ENCODE results near the gene DIAPH1. TPM values are rescaled to one million over a fixed set of nuclear protein-coding genes. Genes with fewer than 3 reads are reported as not detected.

Gene DIAPH1
- total RNA-seq, 1 donor from 2014 or later, result 42.2 TPM

GRCh38 chr5:141639357-141640050 lies 20.7 kb upstream of the DIAPH1 start:
- DNase-seq, result no peak

GRCh38 chr5:141638771-141639170 lies 20.0 kb upstream of the DIAPH1 start:
- no peak for DNase-seq

GRCh38 chr5:141637767-141638419 lies 19.1 kb upstream of the DIAPH1 start:
- DNase-seq, result peak; percentile 73

- DNase-seq, result peak; percentile 10
Measured at GRCh38 chr5:141637123-141637766, 18.4 kb upstream of the DIAPH1 start.

- peak; percentile 94 for DNase-seq
Measured at GRCh38 chr5:141636413-141637122, 17.8 kb upstream of the DIAPH1 start, which contains the start of the genes HDAC3 and RELL2. Gene HDAC3, minus strand, starts transcription at chr5:141636849. Its CDS starts 59 bp downstream, at chr5:141636790. Gene RELL2, plus strand, starts transcription at chr5:141636997. Its CDS starts 1,229 bp downstream, at chr5:141638226.

GRCh38 chr5:141636106-141636412 lies 17.3 kb upstream of the DIAPH1 start:
- DNase-seq, result no peak

- no peak for DNase-seq
Measured at GRCh38 chr5:141635646-141636045, 16.8 kb upstream of the DIAPH1 start.

GRCh38 chr5:141634720-141635119 lies 15.9 kb upstream of the DIAPH1 start:
- no peak for DNase-seq

GRCh38 chr5:141633871-141634561 lies 15.2 kb upstream of the DIAPH1 start:
- no peak for DNase-seq

DNA sequence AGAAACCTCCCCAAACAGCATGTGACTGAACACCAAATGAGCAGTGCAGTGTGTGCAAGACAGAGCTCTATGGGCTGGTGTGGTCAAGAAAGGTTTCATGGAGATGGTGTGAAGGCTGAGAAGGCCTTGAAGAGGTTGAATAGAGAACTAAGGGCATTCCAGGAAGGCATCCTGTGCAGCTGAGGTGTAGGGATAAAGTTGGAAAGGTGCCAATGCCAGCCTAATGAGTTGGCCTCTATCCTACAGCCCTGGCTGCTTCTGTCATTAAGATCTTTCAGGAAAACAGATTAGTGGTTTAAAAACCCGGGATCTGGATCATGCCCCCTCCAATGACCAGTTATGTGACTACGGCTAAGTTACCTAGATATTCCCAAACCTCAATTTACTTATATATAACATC lies 13.8 kb upstream of the DIAPH1 start:
- no peak for DNase-seq

DNA sequence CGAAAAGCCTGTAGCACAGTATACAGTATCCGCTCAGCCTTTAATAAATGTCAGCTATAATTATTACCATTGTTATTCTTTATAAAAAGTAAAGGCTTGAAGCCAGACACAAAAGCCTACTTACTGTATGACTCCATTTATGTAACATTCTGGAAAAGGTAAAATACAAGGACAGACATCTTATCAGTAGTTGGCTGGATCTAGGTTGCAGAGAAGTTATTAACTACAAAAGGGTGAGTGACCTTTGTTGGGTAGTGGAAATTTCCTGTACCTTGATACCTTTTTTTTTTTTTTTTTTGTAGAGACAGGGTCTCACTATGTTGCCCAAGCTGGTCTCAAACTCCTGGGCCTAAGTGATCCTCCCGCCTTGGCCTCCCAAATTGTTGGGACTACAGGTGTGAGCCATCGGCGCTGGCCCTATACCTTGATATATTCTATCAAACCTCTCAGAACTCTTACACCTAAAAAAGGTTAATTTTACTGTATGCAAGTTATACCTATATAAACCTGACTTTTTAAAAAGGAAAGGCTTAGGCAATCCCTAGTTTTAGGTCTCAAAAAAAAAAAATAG lies 11.9 kb upstream of the DIAPH1 start:
- no peak for DNase-seq

GRCh38 chr5:141628175-141628788 lies 9.5 kb upstream of the DIAPH1 start:
- DNase-seq, result no peak

- DNase-seq, result no peak
Measured at GRCh38 chr5:141623611-141624010, 4.8 kb upstream of the DIAPH1 start.

DNA sequence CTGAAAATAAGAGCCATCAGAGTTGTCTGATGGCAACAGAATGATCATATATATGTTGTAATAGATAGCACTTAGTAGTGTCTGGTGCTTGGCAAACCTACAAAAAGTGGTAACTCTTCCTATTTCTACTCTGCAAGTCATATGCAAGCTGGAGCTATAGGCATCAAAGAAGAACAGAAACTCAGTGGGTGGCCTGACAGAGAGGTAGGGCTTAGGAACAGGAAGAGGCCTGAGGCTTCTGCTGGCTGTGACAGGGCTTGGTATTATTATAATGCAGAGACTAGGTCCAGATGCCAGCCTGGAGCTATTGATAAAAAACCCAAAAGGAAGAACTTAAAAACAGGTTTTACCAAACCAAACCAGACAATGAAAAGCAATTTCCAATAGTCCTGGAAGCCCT lies 4.4 kb upstream of the DIAPH1 start:
- no peak for DNase-seq

- DNase-seq, result peak; percentile 57
Measured at GRCh38 chr5:141618030-141618803, 583 bp downstream of the DIAPH1 start.

- peak; percentile 46 for DNase-seq
Measured at GRCh38 chr5:141617682-141618029, 1.1 kb downstream of the DIAPH1 start.

DNA sequence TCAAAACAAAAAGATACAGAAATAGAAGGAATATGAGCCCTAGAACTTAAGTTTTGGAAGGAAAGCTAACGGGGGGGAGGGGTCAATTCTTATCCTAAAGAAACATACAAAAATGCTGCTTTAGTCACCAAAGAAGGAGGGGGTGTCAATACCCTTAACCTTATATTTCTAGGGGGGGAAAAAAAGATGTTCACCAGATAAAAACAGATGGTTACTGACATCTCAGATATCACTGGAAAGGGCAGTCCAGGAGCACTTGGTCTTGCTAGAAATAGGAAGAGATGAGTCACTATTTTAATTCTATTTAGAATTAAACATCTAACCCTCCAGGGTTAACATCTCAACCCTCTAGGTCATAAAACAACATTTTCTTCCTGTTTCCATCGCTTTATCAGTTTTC lies 1.7 kb downstream of the DIAPH1 start:
- DNase-seq, result peak; percentile 49

DNA sequence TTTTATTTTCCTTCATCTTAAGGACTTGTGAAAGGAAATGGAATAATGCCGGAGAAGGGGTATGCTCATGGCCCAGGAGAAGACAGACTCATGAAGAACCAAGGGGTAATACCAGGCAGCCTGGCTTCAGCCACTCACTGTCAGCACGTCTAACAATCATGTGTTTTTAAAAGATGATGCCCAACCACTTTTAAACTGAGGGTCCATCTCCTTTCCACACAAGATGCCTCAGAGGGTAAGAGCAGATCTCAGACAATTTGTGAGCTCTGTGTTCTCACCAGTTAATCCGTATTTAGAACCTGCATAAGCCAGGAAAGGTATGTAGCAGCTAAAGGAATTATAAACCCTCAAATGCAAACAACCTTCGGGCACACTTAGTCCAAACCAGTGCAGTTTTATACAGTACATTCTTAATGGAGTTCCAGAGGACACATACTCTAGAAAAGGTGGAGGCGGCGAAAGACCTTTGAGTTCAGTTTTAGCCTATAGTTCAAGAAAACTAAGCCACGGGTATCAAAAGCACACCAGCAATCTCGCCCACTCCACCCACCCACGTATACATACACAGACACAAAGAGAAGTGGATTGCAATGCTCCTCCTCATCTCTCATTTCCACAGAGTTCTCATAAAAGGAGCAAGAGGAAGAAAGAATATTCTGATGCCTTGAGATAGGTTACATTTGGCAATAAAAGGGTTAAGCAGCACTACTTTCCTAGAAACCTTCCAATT lies 2.6 kb downstream of the DIAPH1 start:
- DNase-seq, result no peak

- no peak for DNase-seq
Measured at GRCh38 chr5:141613344-141613743, 5.5 kb downstream of the DIAPH1 start.

DNA sequence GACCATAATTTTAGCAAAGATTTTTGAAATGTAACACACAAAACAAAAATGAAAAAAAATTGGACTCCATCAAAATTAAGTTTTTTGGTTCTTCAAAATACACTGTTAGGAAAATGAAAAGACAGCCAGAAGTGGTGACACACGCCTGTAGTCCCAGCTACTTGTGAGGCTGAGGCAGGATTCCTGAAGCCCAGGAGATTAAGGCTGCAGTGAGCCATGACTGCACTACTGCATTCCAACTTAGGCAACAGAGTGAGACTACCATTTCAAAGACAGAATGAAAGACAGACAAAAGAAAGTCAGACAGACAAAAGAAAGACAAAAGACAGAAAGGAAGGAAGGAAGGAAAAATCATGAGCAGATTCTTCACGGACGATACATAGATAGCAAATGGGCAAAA lies 7.5 kb downstream of the DIAPH1 start:
- no peak for DNase-seq

Data from dermis blood vessel endothelial cell (primary cell).